HFFc6 (cell line): ENCODE results near the gene FAM131C. TPM values are rescaled to one million over a fixed set of nuclear protein-coding genes. Genes with fewer than 3 reads are reported as not detected.

Experiments
- DNase-seq: peaks from one replicate; pipeline ENCODE4 v3.0.0-alpha.2; 2018
- H3K27ac Mint-ChIP-seq: 2 replicates; pipeline ENCODE4 v1.8.0; 2020; ENCODE audit warnings: mild to moderate bottlenecking, mixed read lengths
- H3K27me3 Mint-ChIP-seq: 2 replicates; pipeline ENCODE4 v1.8.0; 2021; ENCODE audit warnings: mild to moderate bottlenecking, moderate library complexity, mixed read lengths; ENCODE audit not compliant: insufficient read depth
- H3K36me3 Mint-ChIP-seq: 2 replicates; pipeline ENCODE4 v1.8.0; 2021; ENCODE audit warnings: low read depth, mixed read lengths
- H3K4me1 Mint-ChIP-seq: 2 replicates; pipeline ENCODE4 v1.8.0; 2020; ENCODE audit warnings: low read depth, mixed read lengths
- H3K4me3 Mint-ChIP-seq: 2 replicates; pipeline ENCODE4 v1.8.0; 2020; ENCODE audit warnings: mild to moderate bottlenecking, moderate library complexity, mixed read lengths
- H3K9me3 Mint-ChIP-seq: 2 replicates; pipeline ENCODE4 v1.8.0; 2020; ENCODE audit warnings: mild to moderate bottlenecking, mixed read lengths
- total RNA-seq, 6 experiments: library from RNA; stranded (reverse); fragmentation: NEBNext Ultra II Directional; extraction: Animal tissue kit (Norgen Biotek cat#: 25700); gene quantifications; 2 replicates in 1 of 6; 3 replicates in 5 of 6; pipeline ENCODE4 v1.2.3, GENCODE V29; 2021
- TF ChIP-seq, protein P1 (sequence below): fragments of 200-600 bp; sonication (generic); IDR thresholded peaks from 2 replicates; pipeline ENCODE4 v1.5.0; 2021; ENCODE audit warnings: antibody characterized with exemption, mild to moderate bottlenecking

FAM131C gene
- total RNA-seq, 6 experiments from 2014 or later, result 0.26 to 1.3 (median 0.74) TPM

DNA sequence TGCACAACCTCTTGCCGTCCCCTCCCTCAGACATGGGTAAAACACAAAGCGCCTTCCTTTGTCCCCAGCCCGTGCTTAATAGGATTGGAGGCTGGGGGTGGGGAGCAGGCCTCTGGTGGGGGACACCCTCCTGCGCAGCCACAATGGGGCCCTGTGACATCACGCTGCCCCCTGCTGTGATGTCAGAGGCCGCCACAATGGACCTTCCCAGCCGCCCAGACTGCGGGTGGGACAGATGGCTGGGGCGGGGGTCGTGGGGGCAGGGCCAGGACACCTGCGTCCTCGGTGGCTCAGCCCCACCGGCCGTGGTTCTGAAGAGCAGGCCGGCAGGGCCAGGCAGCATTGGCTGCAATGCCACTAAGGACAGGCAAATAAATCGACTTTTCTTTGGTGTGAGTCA lies 42.6 kb upstream of the FAM131C start:
- Mint-ChIP-seq H3K4me1 (peaks cover 36% of the 10 kb centered on the region), H3K27me3 (peaks cover 9% of the 10 kb centered on the region), H3K27ac (no peak overlapping the region), H3K4me3 (no peak overlapping the region), H3K9me3 (no peaks in the 10 kb centered on the region), H3K36me3 (no peaks in the 10 kb centered on the region)
- DNase-seq, result no peak
- TF ChIP-seq, protein P1, sequence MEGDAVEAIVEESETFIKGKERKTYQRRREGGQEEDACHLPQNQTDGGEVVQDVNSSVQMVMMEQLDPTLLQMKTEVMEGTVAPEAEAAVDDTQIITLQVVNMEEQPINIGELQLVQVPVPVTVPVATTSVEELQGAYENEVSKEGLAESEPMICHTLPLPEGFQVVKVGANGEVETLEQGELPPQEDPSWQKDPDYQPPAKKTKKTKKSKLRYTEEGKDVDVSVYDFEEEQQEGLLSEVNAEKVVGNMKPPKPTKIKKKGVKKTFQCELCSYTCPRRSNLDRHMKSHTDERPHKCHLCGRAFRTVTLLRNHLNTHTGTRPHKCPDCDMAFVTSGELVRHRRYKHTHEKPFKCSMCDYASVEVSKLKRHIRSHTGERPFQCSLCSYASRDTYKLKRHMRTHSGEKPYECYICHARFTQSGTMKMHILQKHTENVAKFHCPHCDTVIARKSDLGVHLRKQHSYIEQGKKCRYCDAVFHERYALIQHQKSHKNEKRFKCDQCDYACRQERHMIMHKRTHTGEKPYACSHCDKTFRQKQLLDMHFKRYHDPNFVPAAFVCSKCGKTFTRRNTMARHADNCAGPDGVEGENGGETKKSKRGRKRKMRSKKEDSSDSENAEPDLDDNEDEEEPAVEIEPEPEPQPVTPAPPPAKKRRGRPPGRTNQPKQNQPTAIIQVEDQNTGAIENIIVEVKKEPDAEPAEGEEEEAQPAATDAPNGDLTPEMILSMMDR, result no peak

DNA sequence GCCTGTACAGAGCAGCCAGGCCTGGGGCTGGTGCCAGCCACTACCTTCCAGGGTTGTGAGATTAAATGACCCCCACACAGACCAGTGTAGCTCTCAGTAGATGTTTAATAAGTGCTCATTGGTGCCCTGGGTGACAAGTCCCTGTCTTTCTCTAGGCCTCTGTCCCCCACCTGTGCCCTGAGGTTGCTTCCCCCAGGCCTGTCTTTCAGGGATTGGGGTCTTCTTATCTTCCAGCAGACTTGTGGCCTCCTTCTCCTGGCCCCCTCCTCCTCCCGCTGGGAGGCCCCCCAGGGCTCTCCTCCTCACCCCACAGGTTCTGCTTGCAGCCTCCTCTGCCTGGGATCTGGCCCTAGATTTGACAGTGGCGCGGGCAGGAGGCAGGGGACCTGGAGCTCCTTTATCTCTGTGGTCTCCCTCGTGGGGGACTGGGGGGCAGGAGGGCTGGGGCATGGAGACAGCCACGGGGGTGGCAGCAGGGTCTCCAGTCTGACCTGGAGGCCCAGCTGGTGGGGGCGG lies 42.1 kb upstream of the FAM131C start:
- Mint-ChIP-seq H3K4me1 (peaks cover 32% of the 10 kb centered on the region), H3K9me3 (no peaks in the 10 kb centered on the region), H3K4me3 (no peak overlapping the region), H3K27me3 (peaks cover 6% of the 10 kb centered on the region), H3K36me3 (no peaks in the 10 kb centered on the region), H3K27ac (no peak overlapping the region)
- TF ChIP-seq, protein P1, result no peak
- no peak for DNase-seq

DNA sequence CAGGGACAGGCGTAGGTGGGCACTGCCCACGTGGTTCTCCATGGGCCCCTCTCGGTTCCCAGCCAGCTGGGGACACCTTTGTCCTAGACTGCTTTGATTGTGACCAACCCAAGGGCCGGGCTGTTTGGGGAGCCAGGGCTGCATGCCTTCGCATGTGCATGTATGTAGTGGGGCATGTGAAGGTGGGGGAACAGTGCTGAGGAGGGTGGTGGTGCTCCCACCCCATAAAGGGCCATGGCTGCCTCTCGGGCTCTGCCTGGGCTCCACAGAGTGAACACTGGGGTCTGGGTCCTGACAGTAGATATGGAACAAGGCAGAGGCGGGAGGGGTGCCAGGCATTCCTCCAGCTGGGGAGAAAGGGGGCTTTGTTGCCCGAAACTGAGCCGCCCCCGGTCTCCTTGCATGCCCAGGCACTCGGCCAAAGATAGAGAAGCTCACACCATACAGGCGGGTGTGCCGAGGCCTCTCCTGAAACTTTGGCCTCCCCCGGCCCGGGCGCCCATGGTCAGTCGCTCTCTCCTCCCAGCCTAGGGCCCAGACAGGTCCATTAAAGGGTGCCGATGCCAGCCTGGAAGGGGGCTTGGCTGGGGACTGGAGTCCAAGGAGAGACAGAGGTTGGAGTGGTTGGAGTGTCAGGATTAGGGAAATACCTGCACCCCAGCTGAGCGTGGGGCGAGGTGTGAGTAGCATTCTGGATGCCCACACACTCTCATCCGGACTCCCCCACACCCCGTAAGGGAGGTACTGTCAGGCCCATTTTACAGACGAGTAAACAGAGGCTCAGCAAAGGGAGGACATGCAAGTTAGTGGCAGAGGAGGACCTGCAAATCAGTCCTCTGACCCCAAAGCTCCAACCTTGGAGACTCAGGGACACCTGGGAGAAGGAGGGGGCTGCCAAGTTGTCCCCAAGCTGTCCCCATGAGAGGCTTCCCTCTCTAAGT lies 41.3 kb upstream of the FAM131C start:
- Mint-ChIP-seq H3K36me3 (no peaks in the 10 kb centered on the region), H3K27me3 (peaks cover 6% of the 10 kb centered on the region), H3K4me1 (peaks cover 32% of the 10 kb centered on the region), H3K9me3 (no peaks in the 10 kb centered on the region), H3K27ac (no peak overlapping the region), H3K4me3 (no peak overlapping the region)
- TF ChIP-seq, protein P1, result no peak
- no peak for DNase-seq

DNA sequence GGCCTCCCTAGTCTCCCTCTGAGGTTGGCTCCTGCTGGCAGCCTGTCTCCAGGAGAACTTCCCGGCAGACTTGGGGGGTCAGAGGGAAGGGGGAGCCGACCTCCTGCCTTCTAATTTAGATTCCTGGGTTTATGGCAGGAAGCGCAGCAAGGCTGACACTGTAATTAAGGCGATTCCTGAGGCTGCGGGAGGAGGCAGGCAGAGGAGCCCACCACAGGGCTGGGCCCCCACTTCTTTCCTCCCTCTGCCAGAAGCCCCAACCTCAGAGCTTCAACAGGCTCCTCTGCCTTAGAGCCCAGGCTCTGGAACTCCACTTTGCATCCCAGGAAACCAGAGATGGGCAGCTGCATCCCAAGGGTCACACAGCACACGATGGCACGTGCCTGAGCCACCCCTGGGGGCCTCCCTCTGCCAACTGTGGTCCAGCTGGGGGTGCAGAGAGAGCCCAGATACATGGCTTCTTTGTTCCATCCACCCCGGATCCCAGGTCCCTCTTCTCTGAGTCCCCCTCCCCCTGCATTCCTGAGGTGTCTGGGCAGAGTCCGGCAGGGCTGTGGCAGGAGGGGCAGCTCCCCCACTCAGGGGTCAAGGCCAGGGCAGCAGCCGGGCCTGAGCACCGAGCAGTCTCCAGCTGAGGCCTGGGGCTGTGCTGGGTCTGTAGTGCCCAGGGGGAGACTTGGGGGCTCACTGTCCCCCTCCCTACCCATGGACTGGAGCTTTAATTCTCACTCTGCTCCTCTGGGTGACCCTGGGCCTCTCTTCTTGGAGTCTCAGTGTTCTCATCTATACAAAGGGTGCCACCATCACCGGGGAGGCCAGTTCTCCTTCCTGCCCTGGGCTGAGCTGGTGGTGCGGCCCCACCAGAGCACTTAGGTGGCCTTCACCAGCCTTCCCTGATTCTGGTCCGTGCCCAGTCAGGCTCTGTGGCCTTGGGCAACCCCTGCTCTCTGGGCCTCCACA lies 39.4 kb upstream of the FAM131C start:
- Mint-ChIP-seq H3K4me1 (peaks cover 31% of the 10 kb centered on the region), H3K4me3 (no peak overlapping the region), H3K9me3 (peaks cover 9% of the 10 kb centered on the region), H3K27me3 (no peaks in the 10 kb centered on the region), H3K36me3 (peaks cover 7% of the 10 kb centered on the region), H3K27ac (peak overlapping the region; percentile 19; the same call in 1 of the 2 replicates)
- no peak for DNase-seq
- TF ChIP-seq, protein P1, result no peak
